ENCODE measurements around the gene OVCH2. TPM values are rescaled to one million over a fixed set of nuclear protein-coding genes. Genes with fewer than 3 reads are reported as not detected.

The OVCH2 gene
- total RNA-seq, 4 donors from 2014 or later: not detected

- peaks cover 14 to 17% of the 10 kb centered on the region in 2 donors for H3K36me3 ChIP-seq
- 86 to 91% methylated on average over 6 of the region's 6 CpGs for WGBS, 2 donors
- intact Hi-C loops (cut with DNase I): no loop called here
- TF ChIP-seq, protein P1, sequence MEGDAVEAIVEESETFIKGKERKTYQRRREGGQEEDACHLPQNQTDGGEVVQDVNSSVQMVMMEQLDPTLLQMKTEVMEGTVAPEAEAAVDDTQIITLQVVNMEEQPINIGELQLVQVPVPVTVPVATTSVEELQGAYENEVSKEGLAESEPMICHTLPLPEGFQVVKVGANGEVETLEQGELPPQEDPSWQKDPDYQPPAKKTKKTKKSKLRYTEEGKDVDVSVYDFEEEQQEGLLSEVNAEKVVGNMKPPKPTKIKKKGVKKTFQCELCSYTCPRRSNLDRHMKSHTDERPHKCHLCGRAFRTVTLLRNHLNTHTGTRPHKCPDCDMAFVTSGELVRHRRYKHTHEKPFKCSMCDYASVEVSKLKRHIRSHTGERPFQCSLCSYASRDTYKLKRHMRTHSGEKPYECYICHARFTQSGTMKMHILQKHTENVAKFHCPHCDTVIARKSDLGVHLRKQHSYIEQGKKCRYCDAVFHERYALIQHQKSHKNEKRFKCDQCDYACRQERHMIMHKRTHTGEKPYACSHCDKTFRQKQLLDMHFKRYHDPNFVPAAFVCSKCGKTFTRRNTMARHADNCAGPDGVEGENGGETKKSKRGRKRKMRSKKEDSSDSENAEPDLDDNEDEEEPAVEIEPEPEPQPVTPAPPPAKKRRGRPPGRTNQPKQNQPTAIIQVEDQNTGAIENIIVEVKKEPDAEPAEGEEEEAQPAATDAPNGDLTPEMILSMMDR (IDR thresholded peaks at IDR 0.05): no peak
- TF ChIP-seq POLR2A (IDR thresholded peaks at IDR 0.05): no peak
- H3K27ac ChIP-seq: peak overlapping the region in 2 of 3 donors; percentile 59 to 63
- H3K9me3 ChIP-seq: no peaks in the 10 kb centered on the region
- H3K4me3 ChIP-seq (replicated peaks in 1 of 3): no peak overlapping the region
- H3K27me3 ChIP-seq: no peaks in the 10 kb centered on the region
- peaks cover 29 to 40% of the 10 kb centered on the region in 2 donors for H3K4me1 ChIP-seq
- DNase-seq: no peak
Observed at GRCh38 chr11:7640816-7641215, 65.5 kb downstream of the OVCH2 start.

- Histone ChIP-seq H3K4me1 (peaks cover 32 to 44% of the 10 kb centered on the region in 2 donors), H3K9me3 (no peaks in the 10 kb centered on the region), H3K4me3 (replicated peaks in 1 of 3) (no peak overlapping the region), H3K27ac (peak overlapping the region; percentile 59 to 76 (median 63)), H3K36me3 (peaks cover 17 to 24% of the 10 kb centered on the region in 2 donors), H3K27me3 (no peaks in the 10 kb centered on the region)
- 43 to 59% methylated on average over 5 of the region's 5 CpGs for WGBS, 2 donors
- TF ChIP-seq, protein P1 (IDR thresholded peaks at IDR 0.05): no peak
- TF ChIP-seq POLR2A (IDR thresholded peaks at IDR 0.05): peak in 1 of 2 donors; percentile 71
- intact Hi-C loops (cut with DNase I): no loop called here
- DNase-seq: peak; percentile 86 to 91
Observed at GRCh38 chr11:7639643-7640025, 66.6 kb downstream of the OVCH2 start.

Other genes with a start within 250 kb of the OVCH2 start
- 10 to 100 TPM in 1 of 4 donors, 1 to 10 TPM in 3; 2.7 to 11.0 (median 5.8) TPM for gene OLFML1, start 221.0 kb downstream of the OVCH2 start, total RNA-seq
- gene PPFIBP2, start 192.5 kb downstream of the OVCH2 start, total RNA-seq: 10 to 100 TPM; 64.3 to 91.9 (median 71.6) TPM
- 1 to 10 TPM; 7.2 to 9.3 (median 8.5) TPM for gene CYB5R2, start 33.0 kb downstream of the OVCH2 start, total RNA-seq
- gene OR5P2, start 90.5 kb upstream of the OVCH2 start, total RNA-seq: not detected
- gene OR5P3, start 124.4 kb upstream of the OVCH2 start, total RNA-seq: not detected
- gene OR10A6, start 224.8 kb upstream of the OVCH2 start, total RNA-seq: not detected
- not detected for gene OR10A3, start 235.2 kb upstream of the OVCH2 start, total RNA-seq

Data from thyroid gland (tissue), 4 donors.